K562 (cell line): ENCODE data around the gene PDE6B. TPM values are rescaled to one million over a fixed set of nuclear protein-coding genes. Genes with fewer than 3 reads are reported as not detected.

Experiments used
- CEBPZ ChIP-seq: fragments of 150-350 bp; IDR thresholded peaks from 2 replicates; pipeline ENCODE4 v1.6.1; 2014; ENCODE audit warnings: low read depth, mild to moderate bottlenecking, low read length, borderline replicate concordance
- HNRNPL ChIP-seq: fragments of 200-400 bp; formaldehyde crosslinking; IDR thresholded peaks from 2 replicates; pipeline ENCODE4 v1.6.1; 2017; ENCODE audit warnings: low read depth, mild to moderate bottlenecking, low read length
- KDM2B ChIP-seq: fragments of 250-450 bp; sonication (Bioruptor Pico); IDR thresholded peaks from 2 replicates; pipeline ENCODE4 v1.8.0; 2021; ENCODE audit warnings: mild to moderate bottlenecking, moderate library complexity
- MCM3 ChIP-seq: fragments of 450-650 bp; IDR thresholded peaks from 2 replicates; pipeline ENCODE4 v1.6.1; 2016
- NUFIP1 ChIP-seq: fragments of 450-650 bp; IDR thresholded peaks from 2 replicates; pipeline ENCODE4 v1.6.1; 2018; ENCODE audit not compliant: partially characterized antibody
- TRIM28 ChIP-seq: fragments of 450-650 bp; IDR thresholded peaks from 2 replicates; pipeline ENCODE4 v1.6.1; 2017
- USF2 ChIP-seq: sonication (generic); formaldehyde crosslinking; IDR thresholded peaks from 2 replicates; pipeline ENCODE4 v1.5.0; 2020; ENCODE audit warnings: missing genetic modification reagents
- ZC3H11A ChIP-seq: IDR thresholded peaks from 2 replicates; pipeline ENCODE4 v1.6.1; 2012; ENCODE audit warnings: low read depth, low read length, improper control_type of control experiment
- polyA plus RNA-seq, 8 experiments: library from polyadenylated mRNA; depleted of rRNA in 4 of 8; stranded (reverse) in 5 of 8; unstranded in 3 of 8; fragments of >200 nt; fragmentation: Nextera tagmentation in 2 of 8; fragmentation: Illumina TruSeq in 1 of 8; extraction: Ambion mirVana in 2 of 8; extraction: Trizol in 1 of 8; gene quantifications; 2 replicates each; pipeline versions ENCODE4 v1.2.1 to v1.2.3, GENCODE V29; 2011 to 2014; ENCODE audit warnings: inconsistent platforms in 1 of 8, missing spikeins in 1 of 8
- total RNA-seq, 7 experiments: library from RNA; depleted of rRNA in 6 of 7; stranded (reverse); fragments of >200 nt in 6 of 7; fragmentation: Illumina TruSeq in 2 of 7; extraction: Trizol in 2 of 7; gene quantifications; 2 replicates each; pipeline versions ENCODE4 v1.2.1 to v1.2.3, GENCODE V29; 2011 to 2021; ENCODE audit warnings: low replicate concordance in 1 of 7
- TF ChIP-seq, protein P1 (sequence below): sonication (generic); formaldehyde crosslinking; IDR thresholded peaks from 2 replicates; pipeline ENCODE4 v1.8.1; 2023; ENCODE audit warnings: mild to moderate bottlenecking, missing genetic modification reagents
- TF ChIP-seq, protein P2 (sequence below): sonication (generic); formaldehyde crosslinking; IDR thresholded peaks from 2 replicates; pipeline ENCODE4 v1.8.1; 2023; ENCODE audit warnings: missing genetic modification reagents, mild to moderate bottlenecking, borderline replicate concordance
- TF ChIP-seq, protein P3 (sequence below): fragments of 250-450 bp; sonication (Bioruptor Pico); IDR thresholded peaks from 2 replicates; pipeline ENCODE4 v1.8.0; 2022; ENCODE audit warnings: moderate library complexity, mild to moderate bottlenecking, inconsistent platforms

PDE6B gene
- total and polyA plus RNA-seq, 9 of the 15 experiments (the other 6 are each of a cell fraction or from before 2014, with no cell fraction given), result 0.04 TPM; not detected in 8

- TF ChIP-seq, protein P1, sequence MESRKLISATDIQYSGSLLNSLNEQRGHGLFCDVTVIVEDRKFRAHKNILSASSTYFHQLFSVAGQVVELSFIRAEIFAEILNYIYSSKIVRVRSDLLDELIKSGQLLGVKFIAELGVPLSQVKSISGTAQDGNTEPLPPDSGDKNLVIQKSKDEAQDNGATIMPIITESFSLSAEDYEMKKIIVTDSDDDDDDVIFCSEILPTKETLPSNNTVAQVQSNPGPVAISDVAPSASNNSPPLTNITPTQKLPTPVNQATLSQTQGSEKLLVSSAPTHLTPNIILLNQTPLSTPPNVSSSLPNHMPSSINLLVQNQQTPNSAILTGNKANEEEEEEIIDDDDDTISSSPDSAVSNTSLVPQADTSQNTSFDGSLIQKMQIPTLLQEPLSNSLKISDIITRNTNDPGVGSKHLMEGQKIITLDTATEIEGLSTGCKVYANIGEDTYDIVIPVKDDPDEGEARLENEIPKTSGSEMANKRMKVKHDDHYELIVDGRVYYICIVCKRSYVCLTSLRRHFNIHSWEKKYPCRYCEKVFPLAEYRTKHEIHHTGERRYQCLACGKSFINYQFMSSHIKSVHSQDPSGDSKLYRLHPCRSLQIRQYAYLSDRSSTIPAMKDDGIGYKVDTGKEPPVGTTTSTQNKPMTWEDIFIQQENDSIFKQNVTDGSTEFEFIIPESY (CRISPR knock-in tag), result no peak
- TF ChIP-seq, protein P2, sequence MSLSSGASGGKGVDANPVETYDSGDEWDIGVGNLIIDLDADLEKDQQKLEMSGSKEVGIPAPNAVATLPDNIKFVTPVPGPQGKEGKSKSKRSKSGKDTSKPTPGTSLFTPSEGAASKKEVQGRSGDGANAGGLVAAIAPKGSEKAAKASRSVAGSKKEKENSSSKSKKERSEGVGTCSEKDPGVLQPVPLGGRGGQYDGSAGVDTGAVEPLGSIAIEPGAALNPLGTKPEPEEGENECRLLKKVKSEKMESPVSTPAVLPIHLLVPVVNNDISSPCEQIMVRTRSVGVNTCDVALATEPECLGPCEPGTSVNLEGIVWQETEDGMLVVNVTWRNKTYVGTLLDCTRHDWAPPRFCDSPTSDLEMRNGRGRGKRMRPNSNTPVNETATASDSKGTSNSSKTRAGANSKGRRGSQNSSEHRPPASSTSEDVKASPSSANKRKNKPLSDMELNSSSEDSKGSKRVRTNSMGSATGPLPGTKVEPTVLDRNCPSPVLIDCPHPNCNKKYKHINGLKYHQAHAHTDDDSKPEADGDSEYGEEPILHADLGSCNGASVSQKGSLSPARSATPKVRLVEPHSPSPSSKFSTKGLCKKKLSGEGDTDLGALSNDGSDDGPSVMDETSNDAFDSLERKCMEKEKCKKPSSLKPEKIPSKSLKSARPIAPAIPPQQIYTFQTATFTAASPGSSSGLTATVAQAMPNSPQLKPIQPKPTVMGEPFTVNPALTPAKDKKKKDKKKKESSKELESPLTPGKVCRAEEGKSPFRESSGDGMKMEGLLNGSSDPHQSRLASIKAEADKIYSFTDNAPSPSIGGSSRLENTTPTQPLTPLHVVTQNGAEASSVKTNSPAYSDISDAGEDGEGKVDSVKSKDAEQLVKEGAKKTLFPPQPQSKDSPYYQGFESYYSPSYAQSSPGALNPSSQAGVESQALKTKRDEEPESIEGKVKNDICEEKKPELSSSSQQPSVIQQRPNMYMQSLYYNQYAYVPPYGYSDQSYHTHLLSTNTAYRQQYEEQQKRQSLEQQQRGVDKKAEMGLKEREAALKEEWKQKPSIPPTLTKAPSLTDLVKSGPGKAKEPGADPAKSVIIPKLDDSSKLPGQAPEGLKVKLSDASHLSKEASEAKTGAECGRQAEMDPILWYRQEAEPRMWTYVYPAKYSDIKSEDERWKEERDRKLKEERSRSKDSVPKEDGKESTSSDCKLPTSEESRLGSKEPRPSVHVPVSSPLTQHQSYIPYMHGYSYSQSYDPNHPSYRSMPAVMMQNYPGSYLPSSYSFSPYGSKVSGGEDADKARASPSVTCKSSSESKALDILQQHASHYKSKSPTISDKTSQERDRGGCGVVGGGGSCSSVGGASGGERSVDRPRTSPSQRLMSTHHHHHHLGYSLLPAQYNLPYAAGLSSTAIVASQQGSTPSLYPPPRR, result no peak
- no peak for TF ChIP-seq ZC3H11A
- TF ChIP-seq HNRNPL, result no peak
- TF ChIP-seq NUFIP1, result no peak
- TF ChIP-seq TRIM28, result no peak
- no peak for TF ChIP-seq KDM2B (CRISPR knock-in tag)
- TF ChIP-seq MCM3, result no peak
- TF ChIP-seq, protein P3, sequence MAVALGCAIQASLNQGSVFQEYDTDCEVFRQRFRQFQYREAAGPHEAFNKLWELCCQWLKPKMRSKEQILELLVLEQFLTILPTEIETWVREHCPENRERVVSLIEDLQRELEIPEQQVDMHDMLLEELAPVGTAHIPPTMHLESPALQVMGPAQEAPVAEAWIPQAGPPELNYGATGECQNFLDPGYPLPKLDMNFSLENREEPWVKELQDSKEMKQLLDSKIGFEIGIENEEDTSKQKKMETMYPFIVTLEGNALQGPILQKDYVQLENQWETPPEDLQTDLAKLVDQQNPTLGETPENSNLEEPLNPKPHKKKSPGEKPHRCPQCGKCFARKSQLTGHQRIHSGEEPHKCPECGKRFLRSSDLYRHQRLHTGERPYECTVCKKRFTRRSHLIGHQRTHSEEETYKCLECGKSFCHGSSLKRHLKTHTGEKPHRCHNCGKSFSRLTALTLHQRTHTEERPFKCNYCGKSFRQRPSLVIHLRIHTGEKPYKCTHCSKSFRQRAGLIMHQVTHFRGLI (CRISPR knock-in tag), result no peak
- TF ChIP-seq CEBPZ, result no peak
- TF ChIP-seq USF2 (CRISPR knock-in tag), result peak; percentile 55
Observed at GRCh38 chr4:637536-638280, 12.3 kb downstream of the PDE6B start (continued).
